ENCODE data around the gene PNPT1.
"Not testable (repeated sequence)": the region's sequence is repeated elsewhere in the genome, so short reads cannot be mapped to it uniquely, and the experiment has no call there.

Gene PNPT1

DNA sequence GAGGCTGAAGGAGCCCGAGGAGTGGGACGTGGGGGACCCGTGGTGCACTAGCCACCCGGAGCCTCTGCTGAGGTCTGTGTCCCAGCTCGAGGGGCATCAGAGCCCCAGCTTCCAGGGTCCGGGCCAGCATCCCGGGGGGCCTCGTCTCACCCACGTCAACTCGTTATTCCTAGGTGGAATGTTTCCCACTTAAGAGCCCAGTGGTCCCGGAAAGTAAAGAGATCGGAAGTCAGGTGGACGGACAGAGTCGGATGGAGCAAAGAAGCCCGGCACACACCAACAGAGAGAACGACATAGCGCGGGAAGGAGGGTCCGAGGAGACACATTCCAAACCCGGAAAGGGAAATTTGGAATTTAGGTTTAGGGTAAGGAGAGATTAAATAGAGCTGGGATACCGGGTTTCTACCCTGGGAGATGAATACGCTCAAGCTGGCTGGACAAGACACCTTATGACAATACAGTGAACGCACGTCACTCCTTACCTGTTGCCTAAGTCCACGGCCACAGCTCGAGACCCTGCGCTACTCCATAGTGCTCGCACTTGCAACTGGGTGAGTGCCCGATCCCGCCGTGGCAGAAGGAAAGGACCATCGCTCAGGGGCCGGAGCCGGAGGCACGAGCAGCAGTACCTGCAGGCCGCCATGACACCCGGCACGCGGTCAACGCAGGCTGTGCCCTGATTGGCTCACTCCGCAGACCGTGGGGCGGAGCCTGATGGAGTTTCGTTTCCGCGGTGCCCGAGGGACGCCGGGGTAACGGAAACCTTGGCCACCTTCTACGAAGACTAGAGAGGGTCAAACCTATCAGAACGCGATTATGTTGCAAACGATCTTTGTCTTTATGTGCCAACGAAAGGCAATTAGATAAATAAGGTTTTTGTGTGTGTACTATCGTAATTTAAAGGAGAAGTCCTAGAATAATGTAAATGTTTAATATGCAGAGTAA, at the start of gene PNPT1:
Gene PNPT1 (minus strand): TSS at position 664 of the 945 bp plus-strand sequence. CDS start 21 bp downstream, at position 643.
- DNase-seq (ENCODE audit: low read depth, low spot score), result peak; percentile 94
- TF ChIP-seq, protein P1, sequence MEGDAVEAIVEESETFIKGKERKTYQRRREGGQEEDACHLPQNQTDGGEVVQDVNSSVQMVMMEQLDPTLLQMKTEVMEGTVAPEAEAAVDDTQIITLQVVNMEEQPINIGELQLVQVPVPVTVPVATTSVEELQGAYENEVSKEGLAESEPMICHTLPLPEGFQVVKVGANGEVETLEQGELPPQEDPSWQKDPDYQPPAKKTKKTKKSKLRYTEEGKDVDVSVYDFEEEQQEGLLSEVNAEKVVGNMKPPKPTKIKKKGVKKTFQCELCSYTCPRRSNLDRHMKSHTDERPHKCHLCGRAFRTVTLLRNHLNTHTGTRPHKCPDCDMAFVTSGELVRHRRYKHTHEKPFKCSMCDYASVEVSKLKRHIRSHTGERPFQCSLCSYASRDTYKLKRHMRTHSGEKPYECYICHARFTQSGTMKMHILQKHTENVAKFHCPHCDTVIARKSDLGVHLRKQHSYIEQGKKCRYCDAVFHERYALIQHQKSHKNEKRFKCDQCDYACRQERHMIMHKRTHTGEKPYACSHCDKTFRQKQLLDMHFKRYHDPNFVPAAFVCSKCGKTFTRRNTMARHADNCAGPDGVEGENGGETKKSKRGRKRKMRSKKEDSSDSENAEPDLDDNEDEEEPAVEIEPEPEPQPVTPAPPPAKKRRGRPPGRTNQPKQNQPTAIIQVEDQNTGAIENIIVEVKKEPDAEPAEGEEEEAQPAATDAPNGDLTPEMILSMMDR (IDR thresholded peaks at IDR 0.05; ENCODE audit: low read depth, low read length), result no peak
- H3K4me3 ChIP-seq (ENCODE audit: low read depth, low read length), result peak within 1 kb of the TSS; percentile 99
- in situ Hi-C loops (cut with HindIII; ENCODE audit: low sequenced_read_pairs), result no loop called here

DNA sequence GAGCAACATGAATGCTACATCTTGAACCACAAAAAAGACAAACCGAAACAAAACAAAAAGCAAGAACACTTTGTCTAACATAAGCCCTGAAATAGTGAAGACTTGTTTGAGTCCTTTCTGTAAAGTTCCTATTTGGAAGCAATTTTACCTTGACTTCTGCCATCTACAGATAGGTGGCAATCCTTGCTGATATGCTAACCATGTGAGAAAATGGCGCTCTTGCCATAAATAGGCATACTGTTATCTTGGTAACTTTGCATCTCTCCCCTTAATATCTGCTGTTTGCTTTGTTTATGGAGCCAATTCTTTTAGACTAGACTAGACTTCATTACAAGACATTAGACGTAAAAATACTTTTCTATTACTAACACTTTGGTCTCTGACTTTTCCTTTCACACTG, 49.4 kb upstream of the PNPT1 start:
- DNase-seq (ENCODE audit: low read depth, low spot score), result no peak
- in situ Hi-C loops (cut with HindIII; ENCODE audit: low sequenced_read_pairs), result no loop called here
- H3K4me3 ChIP-seq (ENCODE audit: low read depth, low read length), result no peak overlapping the region
- TF ChIP-seq, protein P1 (IDR thresholded peaks at IDR 0.05; ENCODE audit: low read depth, low read length), result no peak

DNA sequence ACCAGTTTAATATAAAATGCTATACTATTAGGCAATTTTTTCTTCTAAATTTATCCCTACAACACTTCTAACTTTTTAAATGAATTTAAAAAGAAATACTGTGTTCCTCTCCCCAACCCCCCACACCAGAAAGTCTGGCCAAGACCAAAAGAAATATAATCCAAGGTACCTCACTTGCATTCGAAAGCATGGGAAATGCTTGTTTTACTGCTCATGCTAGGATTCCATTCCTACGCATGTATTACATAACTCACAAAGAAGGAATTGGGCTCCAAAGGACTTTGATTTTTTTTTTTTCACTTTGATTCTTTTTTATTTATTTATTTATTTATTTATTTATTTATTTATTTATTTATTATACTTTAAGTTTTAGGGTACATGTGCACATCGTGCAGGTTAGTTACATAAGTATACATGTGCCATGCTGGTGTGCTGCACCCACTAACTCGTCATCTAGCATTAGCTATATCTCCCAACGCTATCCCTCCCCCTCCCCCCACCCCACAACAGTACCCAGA, 42.4 kb upstream of the PNPT1 start:
- not testable (repeated sequence) for DNase-seq (ENCODE audit: low read depth, low spot score)

DNA sequence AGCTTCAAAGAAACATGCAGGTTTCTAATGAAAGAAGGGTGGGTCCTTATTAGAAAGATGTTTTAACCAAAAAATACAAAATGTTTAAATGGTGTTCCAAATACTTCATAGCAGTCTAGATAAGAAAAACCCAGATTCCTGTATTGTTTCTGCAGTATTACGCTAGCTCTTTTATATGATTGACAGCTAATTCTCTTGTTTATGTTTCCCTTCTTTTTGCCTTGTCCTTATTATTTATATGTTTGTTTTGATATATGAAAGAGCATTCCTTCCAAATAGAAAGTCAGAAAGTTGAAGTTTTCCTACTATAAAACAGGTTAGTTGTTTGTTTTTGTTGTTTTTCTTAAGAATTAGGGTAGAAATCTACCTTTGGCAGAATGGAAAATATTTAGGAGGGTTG, 41.1 kb upstream of the PNPT1 start:
- no peak for DNase-seq (ENCODE audit: low read depth, low spot score)
- TF ChIP-seq, protein P1 (IDR thresholded peaks at IDR 0.05; ENCODE audit: low read depth, low read length), result no peak
- in situ Hi-C loops (cut with HindIII; ENCODE audit: low sequenced_read_pairs), result no loop called here
- no peak overlapping the region for H3K4me3 ChIP-seq (ENCODE audit: low read depth, low read length)

More for the DNA sequence above, 42.4 kb upstream of the PNPT1 start:
- in situ Hi-C loops (cut with HindIII; ENCODE audit: low sequenced_read_pairs); H3K4me3 ChIP-seq (ENCODE audit: low read depth, low read length): not testable (repeated sequence)

DNA sequence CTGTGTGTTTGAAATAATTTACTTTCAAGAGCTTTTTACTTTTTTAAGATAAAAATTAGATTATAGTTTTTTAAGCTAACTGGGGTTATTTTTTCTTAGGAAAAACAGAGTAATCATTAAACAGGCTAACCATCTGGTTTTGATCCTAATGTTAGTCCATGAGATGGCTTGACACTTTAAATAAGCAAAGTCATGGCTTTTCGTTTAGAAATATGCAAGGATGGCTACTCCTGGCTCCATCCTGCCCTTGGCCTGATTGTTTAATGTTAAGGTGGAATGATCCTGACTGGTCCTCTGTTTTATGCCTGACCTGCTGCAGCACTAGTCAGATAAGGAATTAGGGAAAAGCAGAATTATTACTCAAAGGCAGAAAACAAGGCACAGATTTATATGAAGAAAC, 39.7 kb upstream of the PNPT1 start:
- DNase-seq (ENCODE audit: low read depth, low spot score), result no peak
- no peak overlapping the region for H3K4me3 ChIP-seq (ENCODE audit: low read depth, low read length)
- in situ Hi-C loops (cut with HindIII; ENCODE audit: low sequenced_read_pairs), result no loop called here
- TF ChIP-seq, protein P1 (IDR thresholded peaks at IDR 0.05; ENCODE audit: low read depth, low read length), result no peak

DNA sequence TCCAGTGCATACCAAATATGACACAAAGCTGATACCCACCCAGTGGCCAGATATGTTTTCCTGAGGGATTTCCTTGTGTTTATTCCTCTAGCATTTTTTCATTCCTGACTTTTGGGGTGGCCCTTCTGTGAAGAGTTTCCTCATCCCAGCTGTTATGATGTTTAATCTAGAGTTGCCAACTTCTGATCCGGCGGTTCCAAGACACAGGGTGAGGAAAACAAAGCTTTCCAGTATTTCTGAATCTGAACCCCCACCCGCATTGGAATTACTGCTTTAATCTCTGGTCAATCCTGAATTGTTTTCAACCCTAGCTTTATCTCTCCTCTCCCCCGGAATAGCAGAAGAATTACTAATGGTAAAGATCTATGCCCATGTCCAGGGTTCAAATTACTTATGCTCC, 39.2 kb upstream of the PNPT1 start:
- TF ChIP-seq, protein P1 (IDR thresholded peaks at IDR 0.05; ENCODE audit: low read depth, low read length), result no peak
- DNase-seq (ENCODE audit: low read depth, low spot score), result no peak
- in situ Hi-C loops (cut with HindIII; ENCODE audit: low sequenced_read_pairs), result no loop called here
- no peak overlapping the region for H3K4me3 ChIP-seq (ENCODE audit: low read depth, low read length)

DNA sequence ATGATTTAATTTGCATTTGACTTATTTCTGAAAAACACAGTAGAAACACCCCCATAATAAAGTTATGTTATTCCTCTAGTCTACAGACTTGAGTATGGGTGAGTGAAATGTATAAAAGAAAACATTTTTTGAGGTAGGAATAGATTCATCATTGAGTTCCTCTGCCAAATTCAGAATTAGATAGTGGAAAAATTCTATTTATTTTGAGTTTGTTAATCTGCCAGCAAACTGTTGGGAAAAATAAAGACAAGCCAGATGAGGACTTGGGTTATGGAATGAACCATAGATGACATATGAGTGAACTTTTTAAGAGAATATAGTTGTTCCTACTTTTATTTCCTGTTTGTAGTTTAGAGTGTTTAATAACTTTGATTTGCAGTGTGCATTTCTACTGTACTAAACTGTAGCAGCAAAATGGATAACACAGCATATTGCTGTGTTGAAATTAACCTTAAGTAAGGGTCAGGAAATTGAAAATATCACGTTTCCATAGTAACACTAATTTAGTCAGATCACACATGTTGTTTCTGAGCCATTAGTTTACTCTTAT, 35.6 kb upstream of the PNPT1 start:
- no peak for DNase-seq (ENCODE audit: low read depth, low spot score)

More for the DNA sequence above, 35.6 kb upstream of the PNPT1 start:
- H3K4me3 ChIP-seq (ENCODE audit: low read depth, low read length), result no peak overlapping the region
- TF ChIP-seq, protein P1 (IDR thresholded peaks at IDR 0.05; ENCODE audit: low read depth, low read length), result no peak
- in situ Hi-C loops (cut with HindIII; ENCODE audit: low sequenced_read_pairs), result no loop called here
